Germinal center (tissue), 1 donor: ENCODE data around the gene NEU2.
"Not testable (repeated sequence)": the region's sequence is repeated elsewhere in the genome, so short reads cannot be mapped to it uniquely, and the experiment has no call there.

ENCODE experiments used
- DNase-seq: peaks from one replicate; pipeline ENCODE4 v3.0.0; 2012; ENCODE audit warnings: mixed read lengths, low spot score

Gene NEU2

GRCh38 chr2:233010569-233011267, 21.8 kb upstream of the NEU2 start:
- no peak for DNase-seq

- no peak for DNase-seq
Measured at GRCh38 chr2:233011268-233011650, 21.2 kb upstream of the NEU2 start.

- DNase-seq = no peak
Measured at GRCh38 chr2:233011702-233012131, 20.8 kb upstream of the NEU2 start.

- no peak for DNase-seq
Measured at GRCh38 chr2:233012301-233012971, 20.0 kb upstream of the NEU2 start.

- DNase-seq = no peak
Measured at GRCh38 chr2:233013027-233013461, 19.4 kb upstream of the NEU2 start, which contains the start of gene NGEF. Gene NGEF, minus strand, starts transcription at chr2:233013256. Its CDS starts 38,366 bp downstream, at chr2:232974890.

GRCh38 chr2:233013650-233014049, 18.8 kb upstream of the NEU2 start:
- DNase-seq = no peak

- no peak for DNase-seq
Measured at GRCh38 chr2:233015019-233015645, 17.3 kb upstream of the NEU2 start.

GRCh38 chr2:233017947-233018346, 14.5 kb upstream of the NEU2 start:
- no peak for DNase-seq

GRCh38 chr2:233019610-233020009, 12.9 kb upstream of the NEU2 start:
- DNase-seq = not testable (repeated sequence)

- no peak for DNase-seq
Measured at GRCh38 chr2:233020454-233020853, 12.0 kb upstream of the NEU2 start.

GRCh38 chr2:233021771-233022170, 10.7 kb upstream of the NEU2 start:
- DNase-seq = no peak

- no peak for DNase-seq
Measured at GRCh38 chr2:233022561-233022960, 9.9 kb upstream of the NEU2 start.

- no peak for DNase-seq
Measured at GRCh38 chr2:233023007-233023760, 9.3 kb upstream of the NEU2 start.

- no peak for DNase-seq
Measured at GRCh38 chr2:233023761-233024410, 8.6 kb upstream of the NEU2 start.

- DNase-seq = no peak
Measured at GRCh38 chr2:233025706-233026105, 6.8 kb upstream of the NEU2 start.

GRCh38 chr2:233026198-233026813, 6.2 kb upstream of the NEU2 start:
- no peak for DNase-seq

GRCh38 chr2:233029321-233029720, 3.2 kb upstream of the NEU2 start:
- DNase-seq = no peak

GRCh38 chr2:233031556-233032500, 644 bp upstream of the NEU2 start:
- no peak for DNase-seq

- DNase-seq = no peak
Measured at GRCh38 chr2:233033672-233034071, 1.2 kb downstream of the NEU2 start.
